HG03460 (cell line): ENCODE data around the gene CCT6A.
"Not testable (repeated sequence)": the region's sequence is repeated elsewhere in the genome, so short reads cannot be mapped to it uniquely, and the experiment has no call there.

Experiments used
- ATAC-seq: cut with Tn5 transposase; IDR thresholded peaks from one replicate; pipeline ENCODE4 v1.9.1; 2021; ENCODE audit not compliant: unreplicated experiment

CCT6A gene

GRCh38 chr7:56051339-56052191 lies at the start of gene CCT6A, which contains the start of gene PSPH:
Gene CCT6A, plus strand, starts transcription at chr7:56051765. Its CDS starts 84 bp downstream, at chr7:56051849.
Gene PSPH, minus strand, starts transcription at chr7:56051444. Its CDS starts 30,232 bp downstream, at chr7:56021212.
- peak; percentile 91 for ATAC-seq

GRCh38 chr7:56003749-56004148 lies 47.8 kb upstream of the CCT6A start:
- ATAC-seq: no peak

GRCh38 chr7:56007167-56007652 lies 44.4 kb upstream of the CCT6A start:
- no peak for ATAC-seq

- no peak for ATAC-seq
Observed at GRCh38 chr7:56007891-56008290, 43.7 kb upstream of the CCT6A start.

GRCh38 chr7:56009695-56010094 lies 41.9 kb upstream of the CCT6A start:
- ATAC-seq: no peak

- ATAC-seq: not testable (repeated sequence)
Observed at GRCh38 chr7:56017015-56017414, 34.5 kb upstream of the CCT6A start.

- ATAC-seq: no peak
Observed at GRCh38 chr7:56019501-56019900, 32.1 kb upstream of the CCT6A start.

- no peak for ATAC-seq
Observed at GRCh38 chr7:56023500-56023899, 28.1 kb upstream of the CCT6A start.

- ATAC-seq: no peak
Observed at GRCh38 chr7:56026538-56026937, 25.0 kb upstream of the CCT6A start.

GRCh38 chr7:56028942-56029630 lies 22.5 kb upstream of the CCT6A start:
- ATAC-seq: no peak

GRCh38 chr7:56030340-56030739 lies 21.2 kb upstream of the CCT6A start:
- no peak for ATAC-seq

- ATAC-seq: not testable (repeated sequence)
Observed at GRCh38 chr7:56031556-56031955, 20.0 kb upstream of the CCT6A start.

- ATAC-seq: not testable (repeated sequence)
Observed at GRCh38 chr7:56032578-56032977, 19.0 kb upstream of the CCT6A start.

- ATAC-seq: peak; percentile 96
Observed at GRCh38 chr7:56033671-56034432, 17.7 kb upstream of the CCT6A start.

GRCh38 chr7:56040730-56041129 lies 10.8 kb upstream of the CCT6A start:
- ATAC-seq: no peak

- not testable (repeated sequence) for ATAC-seq
Observed at GRCh38 chr7:56045758-56046157, 5.8 kb upstream of the CCT6A start.

- no peak for ATAC-seq
Observed at GRCh38 chr7:56046721-56047445, 4.7 kb upstream of the CCT6A start.

- ATAC-seq: not testable (repeated sequence)
Observed at GRCh38 chr7:56047446-56048116, 4.0 kb upstream of the CCT6A start.

- ATAC-seq: no peak
Observed at GRCh38 chr7:56048245-56048644, 3.3 kb upstream of the CCT6A start.

- not testable (repeated sequence) for ATAC-seq
Observed at GRCh38 chr7:56048763-56049162, 2.8 kb upstream of the CCT6A start.
